ENCODE data around the gene ZNF816.
A peak's percentile ranks its signal among the peaks of the same experiment; 100 is the strongest.
"Not testable (repeated sequence)": the region's sequence is repeated elsewhere in the genome, so short reads cannot be mapped to it uniquely, and the experiment has no call there.

Gene ZNF816

GRCh38 chr19:52942386-52943133 lies 20.1 kb downstream of the ZNF816 start:
- no peak for TF ChIP-seq CTCF (IDR thresholded peaks at IDR 0.05; ENCODE audit: insufficient read depth, low read depth, low read length, missing control alignments)
- peak; percentile 86 for DNase-seq (ENCODE audit: low read depth)

GRCh38 chr19:52941941-52942385 lies 20.7 kb downstream of the ZNF816 start:
- TF ChIP-seq CTCF (IDR thresholded peaks at IDR 0.05; ENCODE audit: insufficient read depth, low read depth, low read length, missing control alignments): no peak
- DNase-seq (ENCODE audit: low read depth): peak; percentile 39
- H3K4me3 ChIP-seq (ENCODE audit: low read length): peak overlapping the region; percentile 97

More at GRCh38 chr19:52942386-52943133, 20.1 kb downstream of the ZNF816 start:
- H3K4me3 ChIP-seq (ENCODE audit: low read length): peak overlapping the region; percentile 97

GRCh38 chr19:52941523-52941922 lies 21.2 kb downstream of the ZNF816 start:
- not testable (repeated sequence) for DNase-seq (ENCODE audit: low read depth)
- H3K4me3 ChIP-seq (ENCODE audit: low read length): peak overlapping the region; percentile 97

GRCh38 chr19:52940905-52941304 lies 21.8 kb downstream of the ZNF816 start:
- not testable (repeated sequence) for DNase-seq (ENCODE audit: low read depth); H3K4me3 ChIP-seq (ENCODE audit: low read length)

- peak; percentile 39 for DNase-seq (ENCODE audit: low read depth)
- TF ChIP-seq CTCF (IDR thresholded peaks at IDR 0.05; ENCODE audit: insufficient read depth, low read depth, low read length, missing control alignments): no peak
- no peak overlapping the region for H3K4me3 ChIP-seq (ENCODE audit: low read length)
These were observed 23.9 kb downstream of the ZNF816 start for GRCh38 chr19:52938761-52939160.

- no peak overlapping the region for H3K4me3 ChIP-seq (ENCODE audit: low read length)
- no peak for DNase-seq (ENCODE audit: low read depth)
- TF ChIP-seq CTCF (IDR thresholded peaks at IDR 0.05; ENCODE audit: insufficient read depth, low read depth, low read length, missing control alignments): no peak
These were observed 25.7 kb downstream of the ZNF816 start for GRCh38 chr19:52936954-52937325.

GRCh38 chr19:52936151-52936953 lies 26.3 kb downstream of the ZNF816 start:
- TF ChIP-seq CTCF (IDR thresholded peaks at IDR 0.05; ENCODE audit: insufficient read depth, low read depth, low read length, missing control alignments): no peak
- DNase-seq (ENCODE audit: low read depth): no peak
- no peak overlapping the region for H3K4me3 ChIP-seq (ENCODE audit: low read length)

GRCh38 chr19:52935434-52935833 lies 27.2 kb downstream of the ZNF816 start:
- TF ChIP-seq CTCF (IDR thresholded peaks at IDR 0.05; ENCODE audit: insufficient read depth, low read depth, low read length, missing control alignments): no peak
- DNase-seq (ENCODE audit: low read depth): peak; percentile 38
- H3K4me3 ChIP-seq (ENCODE audit: low read length): no peak overlapping the region

- H3K4me3 ChIP-seq (ENCODE audit: low read length): not testable (repeated sequence)
- peak; percentile 82 for DNase-seq (ENCODE audit: low read depth)
These were observed 38.0 kb downstream of the ZNF816 start for GRCh38 chr19:52924641-52925040.

All from epithelial cell of esophagus (primary cell).